ENCODE measurements around the gene GGN. TPM values are rescaled to one million over a fixed set of nuclear protein-coding genes. Genes with fewer than 3 reads are reported as not detected.

GGN gene
- total and polyA plus RNA-seq, 9 of the 15 experiments (the other 6 are each of a cell fraction or from before 2014, with no cell fraction given), result 0.15 to 0.33 TPM; not detected in 7

DNA sequence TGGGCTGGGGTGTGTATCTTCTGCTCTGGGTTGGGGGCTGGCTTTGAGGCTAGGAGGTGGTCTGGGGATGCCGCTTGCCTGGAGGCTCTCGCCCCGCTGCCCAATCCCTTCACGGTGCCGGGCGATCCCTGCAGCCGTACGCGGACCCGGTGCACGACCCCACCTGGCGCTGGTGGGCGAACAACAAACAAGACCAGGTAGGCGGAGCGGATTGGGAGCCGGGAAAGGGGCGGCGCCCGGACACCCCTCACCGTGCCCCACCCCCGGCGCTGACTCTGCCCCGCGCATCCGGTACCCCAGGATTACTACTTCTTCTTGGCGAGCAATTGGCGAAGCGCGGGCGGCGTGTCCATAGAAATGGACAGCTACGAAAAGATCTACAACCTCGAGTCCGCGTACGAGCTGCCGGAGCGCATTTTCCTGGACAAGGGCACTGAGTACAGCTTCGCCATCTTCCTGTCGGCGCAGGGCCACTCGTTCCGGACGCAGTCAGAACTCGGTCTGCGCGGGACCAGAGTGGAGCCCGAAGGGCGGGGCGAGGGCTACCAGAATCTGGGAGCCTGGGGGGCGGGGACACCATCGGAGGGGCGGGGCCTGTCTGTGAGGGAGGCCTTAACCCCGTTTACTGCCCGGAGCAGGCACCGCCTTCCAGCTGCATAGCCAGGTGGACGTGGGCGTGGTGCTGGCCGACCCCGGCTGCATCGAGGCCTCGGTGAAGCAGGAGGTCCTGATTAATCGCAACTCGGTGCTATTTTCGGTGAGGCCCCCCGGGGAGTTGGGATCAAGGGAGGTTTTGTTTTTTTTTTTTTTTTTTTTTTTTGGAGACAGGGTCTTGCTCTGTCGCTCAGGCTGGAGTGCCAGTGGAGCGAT, 25.5 kb downstream of the GGN start (continued):
- TF ChIP-seq, protein P1, sequence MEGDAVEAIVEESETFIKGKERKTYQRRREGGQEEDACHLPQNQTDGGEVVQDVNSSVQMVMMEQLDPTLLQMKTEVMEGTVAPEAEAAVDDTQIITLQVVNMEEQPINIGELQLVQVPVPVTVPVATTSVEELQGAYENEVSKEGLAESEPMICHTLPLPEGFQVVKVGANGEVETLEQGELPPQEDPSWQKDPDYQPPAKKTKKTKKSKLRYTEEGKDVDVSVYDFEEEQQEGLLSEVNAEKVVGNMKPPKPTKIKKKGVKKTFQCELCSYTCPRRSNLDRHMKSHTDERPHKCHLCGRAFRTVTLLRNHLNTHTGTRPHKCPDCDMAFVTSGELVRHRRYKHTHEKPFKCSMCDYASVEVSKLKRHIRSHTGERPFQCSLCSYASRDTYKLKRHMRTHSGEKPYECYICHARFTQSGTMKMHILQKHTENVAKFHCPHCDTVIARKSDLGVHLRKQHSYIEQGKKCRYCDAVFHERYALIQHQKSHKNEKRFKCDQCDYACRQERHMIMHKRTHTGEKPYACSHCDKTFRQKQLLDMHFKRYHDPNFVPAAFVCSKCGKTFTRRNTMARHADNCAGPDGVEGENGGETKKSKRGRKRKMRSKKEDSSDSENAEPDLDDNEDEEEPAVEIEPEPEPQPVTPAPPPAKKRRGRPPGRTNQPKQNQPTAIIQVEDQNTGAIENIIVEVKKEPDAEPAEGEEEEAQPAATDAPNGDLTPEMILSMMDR (IDR thresholded peaks at IDR 0.05 in 2 of 3, conservative IDR thresholded peaks at IDR 0.05 in 1 of 3; ENCODE audit: insufficient read depth in 2 of 3, low read depth in 1 of 3, low read length in 3 of 3), result no peak; a peak in 1 of 6 replicates
- TF ChIP-seq TAL1 (IDR thresholded peaks at IDR 0.05) (no peak), NKRF (IDR thresholded peaks at IDR 0.05; ENCODE audit: borderline replicate concordance) (0 out of 2 replicates have a peak, but pooled peaks have one; percentile 59), NEUROD1 (IDR thresholded peaks at IDR 0.05; ENCODE audit: borderline replicate concordance, low read depth, low read length, partially characterized antibody) (peak; percentile 14), SAP30 (IDR thresholded peaks at IDR 0.05; ENCODE audit: borderline replicate concordance, insufficient read depth, low read depth, low read length, poor library complexity, severe bottlenecking) (peak; percentile 54), KDM2B (CRISPR knock-in tag; IDR thresholded peaks at IDR 0.05) (no peak), ZBED1 (IDR thresholded peaks at IDR 0.05) (no peak), CTBP1 (IDR thresholded peaks at IDR 0.05; ENCODE audit: borderline replicate concordance) (peak; percentile 31; the same call in 1 of the 2 replicates), SUPT5H (IDR thresholded peaks at IDR 0.05) (0 out of 2 replicates have a peak, but pooled peaks have one; percentile 26), ZNF253 (CRISPR knock-in tag; conservative IDR thresholded peaks at IDR 0.05) (no peak), ZMIZ1 (IDR thresholded peaks at IDR 0.05; ENCODE audit: low read depth in 2 of 2, low read length in 2 of 2) (0 out of 4 replicates have a peak, but pooled peaks of 1 of the 2 experiments have one; percentile 11), SRSF3 (IDR thresholded peaks at IDR 0.05; ENCODE audit: insufficient read depth, low read length) (no peak), EP400 (IDR thresholded peaks at IDR 0.05) (peak; percentile 1; the same call in 1 of the 2 replicates)

Data from K562 (cell line).